HG03060 (cell line): Measurements from ENCODE around the gene DOCK7.

Experiments used
- ATAC-seq: cut with Tn5 transposase; IDR thresholded peaks from one replicate; pipeline ENCODE4 v1.9.1; 2021; ENCODE audit warnings: low read depth, moderate number of reproducible peaks; ENCODE audit not compliant: unreplicated experiment

Gene DOCK7

DNA sequence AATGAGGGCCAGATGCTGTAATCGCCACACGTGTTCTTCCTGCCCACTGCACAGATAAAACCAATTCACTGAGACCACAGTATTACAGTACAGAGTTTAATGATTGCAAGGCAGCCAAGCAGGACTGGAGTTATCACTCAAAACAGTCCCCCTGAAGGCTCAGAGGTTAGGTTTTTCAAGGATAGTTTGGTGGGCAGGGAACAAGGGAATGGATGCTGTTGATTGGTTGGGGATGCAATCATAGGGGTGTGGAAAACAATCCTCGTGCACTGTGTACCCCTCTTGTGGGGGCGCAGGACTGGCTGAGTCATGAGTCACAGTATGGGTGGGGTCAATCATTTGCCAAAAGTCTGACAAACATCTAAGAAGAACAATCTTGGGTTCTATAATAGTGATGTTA is 263.8 kb downstream of the DOCK7 start:
- no peak for ATAC-seq

DNA sequence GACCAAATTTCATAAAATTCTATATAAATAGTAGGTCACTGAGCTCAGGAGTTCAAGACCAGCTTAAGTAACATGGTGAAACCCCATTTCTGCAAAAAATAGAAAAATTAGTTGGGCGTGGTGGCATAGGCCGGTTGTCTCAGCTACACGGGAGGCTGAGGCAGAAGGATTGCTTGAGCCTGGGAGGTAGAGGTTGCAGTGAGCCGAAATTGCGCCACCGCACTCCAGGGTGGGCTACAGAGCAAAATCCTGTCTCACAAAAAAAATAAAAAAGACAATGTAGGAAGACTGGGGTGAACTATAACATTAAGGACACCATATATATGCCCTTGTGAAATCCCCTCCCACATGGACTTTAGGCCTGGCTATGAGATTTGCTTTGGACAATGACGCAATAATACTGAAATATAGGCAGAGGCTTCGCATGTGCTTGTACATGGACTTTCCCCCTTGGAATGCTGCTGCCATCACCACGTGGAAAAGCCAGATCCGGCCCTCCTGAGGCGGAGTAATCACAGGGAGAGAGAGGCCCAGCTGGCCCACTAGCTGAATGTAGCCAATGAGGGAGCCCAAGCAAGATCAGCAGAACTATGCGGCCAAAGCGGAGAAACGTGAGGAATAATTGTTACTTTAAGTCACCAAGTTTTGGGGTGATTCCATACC is 264.5 kb downstream of the DOCK7 start:
- ATAC-seq: no peak

DNA sequence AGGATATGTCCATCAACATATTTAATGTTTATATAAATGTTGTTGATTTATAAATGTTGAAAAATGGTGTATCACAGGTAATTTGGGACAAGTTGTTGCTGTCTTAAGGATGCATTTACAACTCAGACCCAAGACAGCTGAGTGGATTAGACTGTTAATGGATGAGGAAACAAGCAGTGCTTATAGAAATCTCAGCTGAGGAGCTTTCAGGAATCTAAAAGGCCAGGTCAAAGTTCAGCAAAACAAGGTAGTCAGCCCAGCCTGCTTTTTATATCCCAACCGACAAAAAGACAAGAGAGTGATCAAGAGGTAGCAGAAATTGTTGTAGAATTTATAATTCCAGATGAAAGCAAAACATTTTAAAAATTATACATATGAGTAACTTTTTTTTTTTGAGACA is 268.0 kb downstream of the DOCK7 start:
- ATAC-seq: no peak

DNA sequence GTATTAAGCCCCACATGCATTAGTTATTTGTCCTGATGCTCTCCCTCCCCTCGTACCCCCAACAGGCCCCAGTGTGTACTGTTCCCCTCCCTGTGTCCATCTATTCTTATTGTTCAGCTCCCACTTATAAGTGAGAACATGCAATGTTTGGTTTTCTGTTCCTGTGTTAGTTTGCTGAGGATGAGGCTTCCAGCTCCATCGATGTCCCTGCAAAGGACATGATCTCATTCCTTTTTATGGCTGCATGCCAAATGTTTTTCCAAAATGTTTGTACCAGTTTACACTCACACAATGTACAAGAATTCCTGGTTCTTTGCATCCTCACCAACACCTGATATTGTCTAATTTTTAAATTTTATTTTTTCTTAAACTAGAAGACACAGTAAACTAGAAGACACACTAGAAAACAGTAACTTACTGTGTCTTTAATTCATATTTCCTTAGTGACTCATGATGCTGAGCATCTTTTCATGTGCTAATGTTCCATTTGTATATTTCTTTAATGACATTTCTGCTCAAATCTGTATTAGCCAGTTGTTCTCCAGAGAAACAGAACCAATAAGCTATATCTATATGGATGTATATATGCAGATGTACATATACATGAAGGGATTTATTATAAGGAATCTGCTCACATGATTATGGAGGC is 270.7 kb downstream of the DOCK7 start:
- ATAC-seq: no peak

DNA sequence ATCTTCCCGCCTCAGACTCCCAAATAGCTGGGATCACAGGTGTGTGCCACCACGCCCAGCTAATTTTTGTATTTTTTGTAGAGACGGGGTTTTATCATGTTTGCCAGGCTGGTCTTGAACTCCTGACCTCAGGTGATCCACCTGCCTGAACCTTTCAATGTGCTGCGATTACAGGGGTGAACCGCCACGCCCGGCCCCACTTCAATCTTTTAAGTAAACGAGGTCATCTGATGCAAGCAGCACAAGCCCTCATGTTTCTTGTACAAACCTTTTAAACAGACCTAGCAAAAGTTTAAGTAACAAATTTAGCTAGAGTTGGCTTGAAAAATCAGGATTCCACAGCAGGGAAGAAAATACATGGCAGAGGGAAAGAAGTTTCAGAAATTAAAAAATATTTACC is 272.5 kb downstream of the DOCK7 start:
- no peak for ATAC-seq

DNA sequence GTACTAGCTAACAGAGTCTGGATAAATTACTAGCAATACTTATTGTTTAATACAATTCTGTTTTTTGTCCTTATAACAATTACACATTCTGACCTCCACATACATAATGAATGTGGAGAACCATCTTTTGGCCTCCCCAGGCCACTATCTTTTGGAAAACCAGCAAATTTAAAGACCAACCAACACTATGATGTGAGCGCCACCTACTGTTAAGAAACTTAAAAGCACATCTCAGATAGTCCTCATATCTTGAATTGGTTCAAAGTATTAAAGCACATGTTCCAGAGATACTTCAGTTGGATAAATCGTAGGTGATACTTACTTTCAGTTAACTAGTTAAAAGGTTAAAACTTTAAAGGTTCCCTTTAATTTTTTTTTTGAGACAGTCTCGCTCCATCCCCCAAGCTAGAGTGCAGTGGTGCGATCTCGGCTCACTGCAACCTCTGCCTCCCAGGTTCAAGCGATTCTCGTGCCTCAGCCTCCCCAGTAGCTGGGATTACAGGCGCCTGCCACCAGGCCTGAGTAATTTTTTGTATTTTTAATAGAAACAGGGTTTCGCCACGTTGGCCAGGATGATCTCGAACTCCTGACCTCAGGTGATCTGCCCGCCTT is 280.7 kb downstream of the DOCK7 start:
- no peak for ATAC-seq

DNA sequence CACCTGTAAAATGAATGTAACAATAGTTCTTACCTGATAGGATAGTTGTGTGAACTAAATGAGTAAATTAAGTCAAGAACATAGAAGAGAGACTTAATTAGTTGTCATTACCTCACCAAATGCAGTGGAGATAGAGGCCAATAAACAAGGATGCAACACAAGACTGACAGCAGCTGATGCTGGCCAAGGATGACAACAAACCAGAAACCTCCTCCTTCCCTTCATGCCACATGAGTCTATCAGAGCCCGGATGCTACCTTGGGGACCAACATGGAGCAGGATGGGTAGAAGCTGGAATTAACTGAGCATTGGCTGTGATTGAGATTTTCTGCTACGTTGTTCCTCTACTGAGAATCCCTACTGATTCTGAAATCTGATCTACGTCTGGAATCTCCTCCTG is 281.6 kb downstream of the DOCK7 start:
- ATAC-seq: no peak

DNA sequence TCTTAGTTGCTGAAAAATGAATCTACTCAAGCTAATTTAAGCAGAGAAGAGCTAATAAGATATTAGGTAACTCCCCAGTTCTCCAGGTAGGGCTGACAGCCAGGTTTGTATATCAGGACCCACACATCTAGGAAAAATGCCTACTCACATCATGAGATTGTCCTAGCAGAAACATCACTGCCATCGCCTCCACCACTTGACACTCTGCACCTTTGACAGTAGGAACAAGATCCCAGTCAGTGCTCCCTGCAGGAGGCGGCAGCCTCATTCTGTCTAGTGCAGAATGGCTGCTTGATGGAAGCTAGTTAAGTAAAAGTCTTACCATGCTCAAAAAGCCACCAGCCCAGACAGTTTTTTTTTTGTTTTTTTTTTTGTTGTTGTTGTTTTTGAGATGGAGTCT is 282.9 kb downstream of the DOCK7 start:
- ATAC-seq: no peak
